Measurements from ENCODE around the gene LYZL1. TPM values are rescaled to one million over a fixed set of nuclear protein-coding genes. Genes with fewer than 3 reads are reported as not detected.

Gene LYZL1
- polyA plus RNA-seq, 1 donor from 2014 or later, result not detected

DNA sequence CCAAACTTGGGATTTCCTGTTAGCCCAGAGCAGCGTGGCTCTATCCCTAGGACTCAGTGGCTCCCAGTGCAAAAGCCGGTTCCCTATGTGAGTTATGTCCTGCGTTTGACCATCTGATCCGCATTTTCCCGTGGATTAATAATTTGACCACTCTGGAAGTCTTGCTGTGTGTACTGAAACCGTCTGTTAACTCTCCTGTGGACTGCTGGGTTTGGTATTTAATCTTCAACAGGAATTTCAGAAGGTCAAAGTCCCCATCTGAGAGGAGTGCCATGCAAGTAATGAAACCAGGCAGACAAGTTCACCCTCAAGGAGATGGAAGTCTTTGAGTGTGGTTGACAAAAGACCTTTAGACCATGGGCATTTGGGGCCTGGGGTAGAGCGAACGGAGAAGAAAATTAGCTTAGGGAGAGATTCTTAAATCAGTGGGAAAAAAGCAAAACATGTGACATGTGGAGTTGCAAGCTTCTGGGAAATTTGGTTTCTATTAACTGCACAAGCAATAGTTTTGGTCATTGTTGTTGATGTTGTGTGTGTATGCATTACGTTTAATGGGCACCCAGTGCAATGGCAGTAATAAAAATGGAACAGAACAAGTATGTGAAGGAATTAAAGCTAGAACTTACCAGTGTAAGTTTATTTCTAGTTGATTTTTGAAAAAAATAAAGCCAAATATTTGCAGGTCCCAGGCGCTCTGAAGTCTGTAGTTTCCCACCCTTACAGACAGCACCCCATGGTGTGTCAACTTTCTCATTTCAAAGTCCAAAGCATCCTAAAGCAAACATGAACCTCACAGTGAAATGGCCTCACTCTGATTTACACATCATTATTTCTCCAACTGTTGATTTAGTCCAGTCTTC, 38.2 kb downstream of the LYZL1 start:
- Histone ChIP-seq H3K27ac (ENCODE audit: low read length) (no peak overlapping the region), H3K4me3 (ENCODE audit: low read length) (no peak overlapping the region), H3K79me2 (replicated peaks; ENCODE audit: insufficient read depth, low read length) (no peaks in the 10 kb centered on the region), H3K9ac (ENCODE audit: low read length) (no peak overlapping the region), H3K9me3 (ENCODE audit: low read length) (no peaks in the 10 kb centered on the region), H3K4me2 (ENCODE audit: low read length) (no peak overlapping the region), H3K36me3 (ENCODE audit: insufficient read depth, low read length) (no peaks in the 10 kb centered on the region), H4K20me1 (ENCODE audit: insufficient read depth) (no peaks in the 10 kb centered on the region), H3F3A (ENCODE audit: insufficient read depth, low read length, poor library complexity, severe bottlenecking) (no peaks in the 10 kb centered on the region), H3K9me2 (ENCODE audit: insufficient read depth, low read length) (no peaks in the 10 kb centered on the region), H3K27me3 (ENCODE audit: insufficient read depth, low read depth, low read length) (no peaks in the 10 kb centered on the region), H2AFZ (ENCODE audit: low read depth, low read length) (no peak overlapping the region)
- TF ChIP-seq EP300 (conservative IDR thresholded peaks at IDR 0.05; ENCODE audit: poor library complexity, severe bottlenecking) (no peak), SMC3 (conservative IDR thresholded peaks at IDR 0.05; ENCODE audit: poor library complexity) (no peak), TAF1 (IDR thresholded peaks at IDR 0.05; ENCODE audit: low read depth) (no peak), RAD21 (conservative IDR thresholded peaks at IDR 0.05) (no peak), CTCF (IDR thresholded peaks at IDR 0.05; ENCODE audit: poor library complexity, severe bottlenecking) (no peak), MXI1 (conservative IDR thresholded peaks at IDR 0.05; ENCODE audit: poor library complexity, severe bottlenecking) (no peak), POLR2AphosphoS5 (IDR thresholded peaks at IDR 0.05) (no peak), EZH2 (IDR thresholded peaks at IDR 0.05; ENCODE audit: borderline replicate concordance, insufficient read depth, low read length, poor library complexity, severe bottlenecking) (no peak)
- TF ChIP-seq, protein P1, sequence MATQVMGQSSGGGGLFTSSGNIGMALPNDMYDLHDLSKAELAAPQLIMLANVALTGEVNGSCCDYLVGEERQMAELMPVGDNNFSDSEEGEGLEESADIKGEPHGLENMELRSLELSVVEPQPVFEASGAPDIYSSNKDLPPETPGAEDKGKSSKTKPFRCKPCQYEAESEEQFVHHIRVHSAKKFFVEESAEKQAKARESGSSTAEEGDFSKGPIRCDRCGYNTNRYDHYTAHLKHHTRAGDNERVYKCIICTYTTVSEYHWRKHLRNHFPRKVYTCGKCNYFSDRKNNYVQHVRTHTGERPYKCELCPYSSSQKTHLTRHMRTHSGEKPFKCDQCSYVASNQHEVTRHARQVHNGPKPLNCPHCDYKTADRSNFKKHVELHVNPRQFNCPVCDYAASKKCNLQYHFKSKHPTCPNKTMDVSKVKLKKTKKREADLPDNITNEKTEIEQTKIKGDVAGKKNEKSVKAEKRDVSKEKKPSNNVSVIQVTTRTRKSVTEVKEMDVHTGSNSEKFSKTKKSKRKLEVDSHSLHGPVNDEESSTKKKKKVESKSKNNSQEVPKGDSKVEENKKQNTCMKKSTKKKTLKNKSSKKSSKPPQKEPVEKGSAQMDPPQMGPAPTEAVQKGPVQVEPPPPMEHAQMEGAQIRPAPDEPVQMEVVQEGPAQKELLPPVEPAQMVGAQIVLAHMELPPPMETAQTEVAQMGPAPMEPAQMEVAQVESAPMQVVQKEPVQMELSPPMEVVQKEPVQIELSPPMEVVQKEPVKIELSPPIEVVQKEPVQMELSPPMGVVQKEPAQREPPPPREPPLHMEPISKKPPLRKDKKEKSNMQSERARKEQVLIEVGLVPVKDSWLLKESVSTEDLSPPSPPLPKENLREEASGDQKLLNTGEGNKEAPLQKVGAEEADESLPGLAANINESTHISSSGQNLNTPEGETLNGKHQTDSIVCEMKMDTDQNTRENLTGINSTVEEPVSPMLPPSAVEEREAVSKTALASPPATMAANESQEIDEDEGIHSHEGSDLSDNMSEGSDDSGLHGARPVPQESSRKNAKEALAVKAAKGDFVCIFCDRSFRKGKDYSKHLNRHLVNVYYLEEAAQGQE (IDR thresholded peaks at IDR 0.05; ENCODE audit: borderline replicate concordance), result no peak

DNA sequence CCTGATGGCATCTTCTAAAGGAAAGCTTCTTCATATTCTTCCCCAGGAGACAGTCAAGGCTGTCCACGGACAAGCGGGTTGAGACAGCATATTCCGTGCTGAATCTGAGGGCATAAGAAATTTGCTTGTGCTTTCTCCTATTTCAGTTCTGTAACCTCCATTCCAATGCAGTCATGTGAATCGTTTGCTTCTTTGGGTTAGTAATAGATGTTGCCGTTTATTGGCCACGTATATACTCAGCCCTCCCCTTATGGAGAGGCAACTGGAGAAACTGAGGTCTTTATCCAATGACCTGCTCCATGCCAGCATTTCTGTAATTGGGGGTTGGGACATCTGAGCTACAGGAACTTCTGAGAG, 38.9 kb downstream of the LYZL1 start:
- Histone ChIP-seq H3F3A (ENCODE audit: insufficient read depth, low read length, poor library complexity, severe bottlenecking) (no peaks in the 10 kb centered on the region), H3K9me2 (ENCODE audit: insufficient read depth, low read length) (no peaks in the 10 kb centered on the region), H3K4me3 (ENCODE audit: low read length) (no peak overlapping the region), H3K9ac (ENCODE audit: low read length) (no peak overlapping the region), H3K9me3 (ENCODE audit: low read length) (no peaks in the 10 kb centered on the region), H4K20me1 (ENCODE audit: insufficient read depth) (no peaks in the 10 kb centered on the region), H3K27ac (ENCODE audit: low read length) (no peak overlapping the region), H2AFZ (ENCODE audit: low read depth, low read length) (no peak overlapping the region), H3K79me2 (replicated peaks; ENCODE audit: insufficient read depth, low read length) (no peaks in the 10 kb centered on the region), H3K27me3 (ENCODE audit: insufficient read depth, low read depth, low read length) (no peaks in the 10 kb centered on the region), H3K36me3 (ENCODE audit: insufficient read depth, low read length) (no peaks in the 10 kb centered on the region), H3K4me2 (ENCODE audit: low read length) (no peak overlapping the region)
- TF ChIP-seq RAD21 (conservative IDR thresholded peaks at IDR 0.05) (no peak), POLR2AphosphoS5 (IDR thresholded peaks at IDR 0.05) (no peak), SMC3 (conservative IDR thresholded peaks at IDR 0.05; ENCODE audit: poor library complexity) (no peak), EP300 (conservative IDR thresholded peaks at IDR 0.05; ENCODE audit: poor library complexity, severe bottlenecking) (no peak), CTCF (IDR thresholded peaks at IDR 0.05; ENCODE audit: poor library complexity, severe bottlenecking) (no peak), EZH2 (IDR thresholded peaks at IDR 0.05; ENCODE audit: borderline replicate concordance, insufficient read depth, low read length, poor library complexity, severe bottlenecking) (no peak), MXI1 (conservative IDR thresholded peaks at IDR 0.05; ENCODE audit: poor library complexity, severe bottlenecking) (no peak), TAF1 (IDR thresholded peaks at IDR 0.05; ENCODE audit: low read depth) (no peak)
- TF ChIP-seq, protein P1 (IDR thresholded peaks at IDR 0.05; ENCODE audit: borderline replicate concordance), result no peak
